HG03045 (cell line): ENCODE data around the gene U2SURP.

Experiments
- ATAC-seq: cut with Tn5 transposase; IDR thresholded peaks from one replicate; pipeline ENCODE4 v1.9.1; 2021; ENCODE audit warnings: mild to moderate bottlenecking, moderate library complexity; ENCODE audit not compliant: unreplicated experiment

The U2SURP gene

DNA sequence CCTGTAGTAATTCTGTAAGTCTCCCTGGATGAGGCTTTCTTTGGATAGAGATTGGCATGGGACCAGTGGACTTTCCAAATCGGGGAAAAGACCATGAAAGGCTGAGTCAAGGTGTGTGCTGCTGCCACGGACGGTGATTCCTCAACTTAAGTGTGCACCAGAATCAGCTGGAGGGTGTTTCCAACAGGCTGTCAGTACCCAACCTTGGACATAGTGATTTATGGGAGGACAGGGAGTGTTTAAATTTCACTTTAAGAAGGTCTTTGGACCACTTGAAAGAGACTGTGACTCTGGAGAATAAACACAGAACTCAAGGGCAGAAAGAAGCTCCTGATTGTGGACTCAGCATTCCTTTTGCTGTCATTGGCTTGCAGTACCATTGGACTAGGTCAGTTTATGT, 97.8 kb downstream of the U2SURP start:
- ATAC-seq: no peak

DNA sequence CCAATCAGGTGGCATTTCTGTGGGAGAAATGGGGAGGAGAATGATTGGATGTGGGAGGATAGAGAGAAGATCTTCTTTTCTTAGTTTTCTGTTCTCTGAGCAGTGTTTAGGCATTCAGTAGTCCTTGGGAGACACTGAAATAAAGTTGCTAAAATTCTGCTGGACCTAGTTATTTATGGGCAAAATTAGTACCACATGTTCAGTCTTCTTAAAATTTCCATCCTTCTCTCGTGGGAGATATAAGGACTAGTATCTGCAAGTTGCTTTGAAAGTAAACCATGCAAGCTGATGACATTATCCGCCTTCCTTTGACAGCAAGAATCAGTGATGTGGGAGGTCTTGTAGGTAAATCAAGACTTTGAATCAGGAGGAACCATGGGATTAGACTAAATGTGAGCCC, 98.3 kb downstream of the U2SURP start:
- ATAC-seq: no peak

DNA sequence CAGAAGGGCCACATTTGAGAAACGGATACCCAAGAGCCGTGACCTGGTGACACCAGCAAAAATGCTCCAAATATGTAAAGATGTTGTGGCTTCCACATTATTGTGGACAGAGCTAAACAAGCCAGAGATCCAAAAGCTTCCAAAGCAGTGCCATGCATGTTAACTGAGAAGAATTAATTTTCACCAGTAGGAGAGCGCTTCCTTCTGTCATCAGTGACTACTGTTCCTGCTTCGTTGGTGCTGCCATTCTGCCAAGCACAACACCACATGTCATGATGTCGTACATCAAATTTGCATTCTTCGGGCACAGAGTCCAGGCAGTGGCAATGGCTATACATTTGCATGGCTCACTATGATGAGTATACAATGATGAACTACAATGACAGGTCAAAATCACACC, 99.1 kb downstream of the U2SURP start:
- no peak for ATAC-seq

DNA sequence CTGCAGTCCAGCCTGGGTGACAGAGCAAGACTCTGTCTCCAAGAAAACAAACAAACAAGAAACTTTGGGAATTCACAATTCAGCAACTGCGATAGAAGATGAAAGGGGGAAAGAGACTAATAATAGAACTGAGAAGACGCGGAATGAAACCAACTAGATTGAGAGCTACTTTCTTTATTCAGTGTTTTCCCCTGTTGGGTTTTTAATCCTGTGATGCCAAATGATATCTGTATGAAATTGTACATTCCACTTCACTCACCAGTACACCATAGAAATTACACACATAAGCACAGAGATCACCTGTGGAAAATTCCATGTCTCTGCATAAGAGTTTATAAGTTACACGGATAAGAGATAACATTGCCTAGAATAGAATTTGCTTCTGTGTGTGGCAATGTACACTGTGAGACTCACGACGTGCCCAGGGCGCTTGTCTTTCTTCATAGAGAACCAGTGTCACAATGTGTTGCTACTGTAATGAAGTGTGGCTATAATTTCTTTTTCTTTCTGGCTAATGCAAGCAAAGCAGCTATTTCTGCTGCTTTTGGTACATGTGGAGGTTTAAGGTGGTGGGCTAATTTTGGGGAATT, 100.5 kb downstream of the U2SURP start:
- no peak for ATAC-seq

DNA sequence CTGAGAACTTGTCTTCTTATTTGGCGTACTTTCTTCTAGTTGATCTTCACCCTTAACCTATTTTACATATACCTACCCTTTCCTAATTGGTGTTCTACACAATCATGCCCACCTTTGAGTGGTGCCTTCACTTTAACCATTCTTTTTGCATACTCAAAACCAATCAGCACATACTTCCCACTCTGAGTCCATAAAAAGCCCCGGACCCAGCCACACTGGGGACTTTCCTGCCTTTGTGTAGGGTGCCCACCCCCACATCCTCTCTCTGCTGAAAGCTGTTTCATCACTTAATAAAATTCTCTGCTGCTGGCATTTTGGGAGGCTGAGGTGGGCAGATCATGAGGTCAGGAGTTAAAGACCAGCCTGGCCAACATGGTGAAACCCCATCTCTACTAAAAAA, 102.3 kb downstream of the U2SURP start:
- no peak for ATAC-seq

DNA sequence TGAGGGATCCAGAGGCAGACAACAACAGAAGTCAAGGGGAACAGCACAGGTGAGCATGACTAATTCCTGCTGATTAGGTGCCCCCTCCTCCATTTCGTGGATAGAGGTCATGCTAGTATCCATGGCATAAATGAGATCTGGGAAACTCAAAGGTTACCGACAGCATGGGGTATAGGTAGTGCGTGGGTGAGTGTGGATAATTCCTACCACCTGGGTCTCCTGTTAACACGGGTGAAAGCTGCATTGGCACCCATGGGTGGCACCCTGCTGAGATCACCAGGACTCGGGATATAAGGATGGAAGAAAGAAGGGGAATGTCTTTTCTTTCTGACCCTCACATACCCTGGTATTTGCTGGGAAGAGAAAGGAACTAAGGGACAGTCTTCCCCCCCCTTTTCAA, 103.8 kb downstream of the U2SURP start:
- no peak for ATAC-seq

DNA sequence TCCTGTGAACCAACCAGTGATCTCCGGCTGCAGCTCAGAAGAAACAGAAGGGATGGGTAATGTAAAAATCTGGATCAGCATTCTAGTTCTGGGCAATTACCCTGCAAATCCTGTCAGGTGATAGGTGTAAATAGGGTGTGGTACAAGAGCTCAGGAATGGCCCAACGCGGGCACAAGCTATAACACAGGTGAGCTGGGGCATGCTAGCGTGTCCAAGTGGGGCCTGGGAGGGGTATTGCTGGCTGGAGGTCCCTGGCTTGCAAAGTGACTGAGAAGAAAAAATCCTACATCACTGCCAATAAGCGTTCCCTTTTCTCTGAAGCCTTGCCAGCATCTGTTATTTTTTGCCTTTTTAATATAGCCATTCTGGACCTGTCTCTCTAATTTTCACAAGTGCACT, 108.5 kb downstream of the U2SURP start:
- ATAC-seq: no peak
